Measurements from ENCODE around the gene NOXRED1.

Gene NOXRED1

DNA sequence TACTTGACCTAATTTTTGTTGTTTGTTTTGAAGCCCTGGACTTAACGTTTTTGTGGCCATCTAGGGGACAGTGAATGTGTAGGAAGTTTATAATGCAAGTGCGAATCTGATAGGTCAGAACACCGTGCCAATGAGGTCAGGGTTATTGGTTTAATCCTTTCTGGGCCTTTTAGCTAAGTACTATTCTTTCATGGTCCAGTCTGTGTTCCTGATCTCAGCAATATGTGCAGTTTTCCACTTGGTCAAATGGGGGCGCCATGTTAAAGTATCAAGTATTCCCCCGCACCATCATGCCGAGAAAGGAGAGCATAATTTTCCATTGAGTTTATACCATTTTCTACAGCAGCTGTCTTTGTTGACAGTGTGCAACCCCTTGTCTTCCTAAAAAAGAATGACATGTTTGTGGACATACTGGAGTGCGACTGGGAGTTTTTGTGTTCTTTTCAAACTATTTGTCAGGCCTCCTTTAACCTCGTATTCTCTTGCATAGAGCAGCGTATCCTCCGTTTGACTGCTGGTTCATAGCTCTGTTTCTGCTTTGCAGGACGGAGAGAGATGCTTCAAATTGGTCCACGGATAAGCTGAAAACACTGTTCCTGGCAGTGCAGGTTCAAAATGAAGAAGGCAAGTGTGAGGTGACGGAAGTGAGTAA is 35.9 kb upstream of the NOXRED1 start:
- TF ChIP-seq, protein P1, sequence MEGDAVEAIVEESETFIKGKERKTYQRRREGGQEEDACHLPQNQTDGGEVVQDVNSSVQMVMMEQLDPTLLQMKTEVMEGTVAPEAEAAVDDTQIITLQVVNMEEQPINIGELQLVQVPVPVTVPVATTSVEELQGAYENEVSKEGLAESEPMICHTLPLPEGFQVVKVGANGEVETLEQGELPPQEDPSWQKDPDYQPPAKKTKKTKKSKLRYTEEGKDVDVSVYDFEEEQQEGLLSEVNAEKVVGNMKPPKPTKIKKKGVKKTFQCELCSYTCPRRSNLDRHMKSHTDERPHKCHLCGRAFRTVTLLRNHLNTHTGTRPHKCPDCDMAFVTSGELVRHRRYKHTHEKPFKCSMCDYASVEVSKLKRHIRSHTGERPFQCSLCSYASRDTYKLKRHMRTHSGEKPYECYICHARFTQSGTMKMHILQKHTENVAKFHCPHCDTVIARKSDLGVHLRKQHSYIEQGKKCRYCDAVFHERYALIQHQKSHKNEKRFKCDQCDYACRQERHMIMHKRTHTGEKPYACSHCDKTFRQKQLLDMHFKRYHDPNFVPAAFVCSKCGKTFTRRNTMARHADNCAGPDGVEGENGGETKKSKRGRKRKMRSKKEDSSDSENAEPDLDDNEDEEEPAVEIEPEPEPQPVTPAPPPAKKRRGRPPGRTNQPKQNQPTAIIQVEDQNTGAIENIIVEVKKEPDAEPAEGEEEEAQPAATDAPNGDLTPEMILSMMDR (IDR thresholded peaks at IDR 0.05; ENCODE audit: poor library complexity, severe bottlenecking): peak; percentile 84
- Histone ChIP-seq H3K27me3 (ENCODE audit: insufficient read depth, poor library complexity, severe bottlenecking) (no peaks in the 10 kb centered on the region), H3K36me3 (ENCODE audit: low read depth) (peaks cover 51% of the 10 kb centered on the region), H3K9me3 (ENCODE audit: severe bottlenecking) (no peaks in the 10 kb centered on the region), H3K4me3 (ENCODE audit: severe bottlenecking) (peak overlapping the region; percentile 77), H3K4me1 (ENCODE audit: insufficient read depth, poor library complexity, severe bottlenecking) (peaks cover 10% of the 10 kb centered on the region), H3K27ac (ENCODE audit: poor library complexity, severe bottlenecking) (peak overlapping the region; percentile 65)
- no peak for ATAC-seq (ENCODE audit: low read depth)
- DNase-seq (ENCODE audit: low spot score): no peak

- H3K36me3 ChIP-seq (ENCODE audit: low read depth): peaks cover 45% of the 10 kb centered on the region
- peak overlapping the region; percentile 65 for H3K27ac ChIP-seq (ENCODE audit: poor library complexity, severe bottlenecking)
- no peaks in the 10 kb centered on the region for H3K27me3 ChIP-seq (ENCODE audit: insufficient read depth, poor library complexity, severe bottlenecking)
- H3K4me1 ChIP-seq (ENCODE audit: insufficient read depth, poor library complexity, severe bottlenecking): peaks cover 10% of the 10 kb centered on the region
- DNase-seq (ENCODE audit: low spot score) (no peak), ATAC-seq (ENCODE audit: low read depth) (peak; percentile 5; the same call in 1 of the 3 replicates)
- peak overlapping the region; percentile 77 for H3K4me3 ChIP-seq (ENCODE audit: severe bottlenecking)
- no peaks in the 10 kb centered on the region for H3K9me3 ChIP-seq (ENCODE audit: severe bottlenecking)
- TF ChIP-seq, protein P1 (IDR thresholded peaks at IDR 0.05; ENCODE audit: poor library complexity, severe bottlenecking): no peak
These were observed 35.1 kb upstream of the NOXRED1 start for GRCh38 chr14:77458249-77458950.

DNA sequence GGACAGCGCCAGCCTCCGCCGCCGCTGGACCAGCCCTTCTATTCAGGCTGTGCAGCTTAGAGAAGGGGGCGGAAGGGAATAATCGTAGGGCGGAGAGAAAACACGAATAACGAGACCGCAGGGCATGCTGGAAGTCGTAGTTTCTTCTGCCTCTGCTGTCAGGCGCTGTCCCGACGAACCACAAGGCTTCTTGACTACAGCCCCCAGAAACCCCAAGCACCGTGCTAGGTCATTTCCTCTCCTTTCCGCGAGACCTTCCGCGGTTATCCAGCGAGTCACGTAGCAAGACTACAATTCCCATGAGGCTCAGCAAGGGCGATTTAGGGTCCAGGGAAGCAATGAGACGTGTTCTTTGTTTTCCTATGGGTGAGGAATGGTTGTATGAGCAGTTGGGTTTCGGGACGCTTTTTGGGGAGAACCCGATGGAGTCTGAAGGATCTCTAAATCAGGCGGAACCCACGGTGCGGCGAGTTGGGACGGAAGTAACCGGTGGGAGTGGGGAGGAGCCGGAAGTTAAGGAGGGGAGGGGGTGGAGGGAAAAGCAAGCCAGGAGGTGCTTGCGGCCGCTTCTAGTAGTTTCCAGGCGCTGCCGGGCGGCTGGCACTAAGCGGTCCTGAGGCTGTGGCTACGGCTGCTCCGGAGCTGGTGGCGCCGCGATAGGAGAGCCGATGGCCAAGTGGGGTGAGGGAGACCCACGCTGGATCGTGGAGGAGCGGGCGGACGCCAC is 34.4 kb upstream of the NOXRED1 start, which contains the start of the genes AHSA1 and VIPAS39:
Gene AHSA1, plus strand, starts transcription at position 572 of the 727 bp plus-strand sequence. Its CDS starts 97 bp downstream, at position 669.
Gene VIPAS39, minus strand, starts transcription at position 80 of the 727 bp plus-strand sequence. CDS start 3,499 bp downstream, outside the sequence.
- Histone ChIP-seq H3K27ac (ENCODE audit: poor library complexity, severe bottlenecking) (peak within 1 kb of the TSS; percentile 65), H3K4me3 (ENCODE audit: severe bottlenecking) (peak within 1 kb of the TSS; percentile 77), H3K9me3 (ENCODE audit: severe bottlenecking) (no peaks in the 10 kb centered on the region), H3K27me3 (ENCODE audit: insufficient read depth, poor library complexity, severe bottlenecking) (no peaks in the 10 kb centered on the region), H3K4me1 (ENCODE audit: insufficient read depth, poor library complexity, severe bottlenecking) (peaks cover 10% of the 10 kb centered on the region), H3K36me3 (ENCODE audit: low read depth) (peaks cover 45% of the 10 kb centered on the region)
- ATAC-seq (ENCODE audit: low read depth): peak; percentile 96
- peak; percentile 100 for DNase-seq (ENCODE audit: low spot score)
- TF ChIP-seq, protein P1 (IDR thresholded peaks at IDR 0.05; ENCODE audit: poor library complexity, severe bottlenecking): no peak

GRCh38 chr14:77457115-77457521 is 33.8 kb upstream of the NOXRED1 start:
- ATAC-seq (ENCODE audit: low read depth) (no peak; the same call in 2 of the 3 replicates), DNase-seq (ENCODE audit: low spot score) (no peak)
- H3K27me3 ChIP-seq (ENCODE audit: insufficient read depth, poor library complexity, severe bottlenecking): no peaks in the 10 kb centered on the region
- TF ChIP-seq, protein P1 (IDR thresholded peaks at IDR 0.05; ENCODE audit: poor library complexity, severe bottlenecking): no peak
- H3K9me3 ChIP-seq (ENCODE audit: severe bottlenecking): no peaks in the 10 kb centered on the region
- peaks cover 10% of the 10 kb centered on the region for H3K4me1 ChIP-seq (ENCODE audit: insufficient read depth, poor library complexity, severe bottlenecking)
- peak overlapping the region; percentile 65 for H3K27ac ChIP-seq (ENCODE audit: poor library complexity, severe bottlenecking)
- H3K36me3 ChIP-seq (ENCODE audit: low read depth): peaks cover 45% of the 10 kb centered on the region
- peak overlapping the region; percentile 77 for H3K4me3 ChIP-seq (ENCODE audit: severe bottlenecking)
